Rectal smooth muscle tissue (tissue), 1 donor: ENCODE data around the gene KLF13.
A peak's percentile ranks its signal among the peaks of the same experiment; 100 is the strongest.
"Not testable (repeated sequence)": the region's sequence is repeated elsewhere in the genome, so short reads cannot be mapped to it uniquely, and the experiment has no call there.

Source experiments
- H3K27ac ChIP-seq: one replicate; pipeline ENCODE4 v1.7.0; 2013; ENCODE audit warnings: low read depth, low read length, inconsistent platforms
- H3K27me3 ChIP-seq: one replicate; pipeline ENCODE4 v1.7.0; 2013; ENCODE audit warnings: low read length; ENCODE audit not compliant: control insufficient read depth, insufficient read depth
- H3K36me3 ChIP-seq: one replicate; pipeline ENCODE4 v1.7.0; 2013; ENCODE audit warnings: low read length; ENCODE audit not compliant: control insufficient read depth, insufficient read depth
- H3K4me1 ChIP-seq: one replicate; pipeline ENCODE4 v1.7.0; 2013; ENCODE audit warnings: low read length; ENCODE audit not compliant: control insufficient read depth, insufficient read depth
- H3K4me3 ChIP-seq: one replicate; pipeline ENCODE4 v1.7.0; 2013; ENCODE audit warnings: low read length
- H3K9ac ChIP-seq: one replicate; pipeline ENCODE4 v1.7.0; 2013; ENCODE audit warnings: low read length

The KLF13 gene

DNA sequence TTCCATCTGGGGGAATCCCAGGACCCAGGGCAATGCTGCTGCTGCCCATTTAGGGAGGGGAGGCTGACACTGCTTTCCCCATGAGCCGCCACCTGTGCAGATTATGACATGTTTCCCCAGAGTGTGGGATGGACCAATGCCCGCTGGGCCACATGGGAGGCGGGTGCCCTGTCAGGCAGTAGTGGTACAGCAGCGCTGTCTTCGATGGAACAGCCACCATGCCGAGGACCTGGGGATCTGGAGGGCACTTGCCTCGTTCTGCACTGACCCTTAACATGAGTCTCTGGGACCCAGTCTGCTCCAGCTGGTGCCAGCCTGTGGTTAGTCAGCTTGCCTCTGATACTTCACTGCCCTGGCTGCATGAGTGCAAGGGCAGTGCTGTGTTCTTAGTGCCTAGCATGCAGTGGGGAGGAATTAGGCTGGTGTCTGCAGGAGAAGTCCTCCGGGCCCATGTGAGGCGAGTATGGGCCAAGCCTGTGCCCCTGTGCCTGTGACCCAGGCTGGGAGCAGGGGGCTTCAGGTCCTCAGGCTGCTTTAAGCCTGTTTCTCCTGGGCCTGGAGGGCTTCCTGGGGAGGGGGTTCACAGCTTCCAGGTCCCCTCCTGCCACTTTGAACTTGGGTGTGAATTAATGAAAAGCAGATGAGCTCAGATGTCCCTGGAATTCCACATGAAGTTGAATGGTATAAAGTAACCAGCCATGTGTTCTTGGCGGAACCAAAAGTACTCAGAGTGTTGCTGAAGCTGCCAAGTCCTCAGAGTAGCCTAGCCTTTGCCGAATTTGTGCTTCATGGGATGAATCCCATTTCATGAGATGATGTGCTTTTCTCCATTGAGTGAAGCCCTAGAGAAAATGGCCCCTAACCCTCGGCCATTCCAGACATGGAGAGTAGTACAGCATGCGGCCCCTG is 22.9 kb downstream of the KLF13 start:
- no peak overlapping the region for H3K27ac ChIP-seq
- H3K36me3 ChIP-seq = no peaks in the 10 kb centered on the region
- H3K27me3 ChIP-seq = no peaks in the 10 kb centered on the region
- no peak overlapping the region for H3K4me3 ChIP-seq
- H3K9ac ChIP-seq = no peak overlapping the region
- H3K4me1 ChIP-seq = peaks cover 28% of the 10 kb centered on the region

DNA sequence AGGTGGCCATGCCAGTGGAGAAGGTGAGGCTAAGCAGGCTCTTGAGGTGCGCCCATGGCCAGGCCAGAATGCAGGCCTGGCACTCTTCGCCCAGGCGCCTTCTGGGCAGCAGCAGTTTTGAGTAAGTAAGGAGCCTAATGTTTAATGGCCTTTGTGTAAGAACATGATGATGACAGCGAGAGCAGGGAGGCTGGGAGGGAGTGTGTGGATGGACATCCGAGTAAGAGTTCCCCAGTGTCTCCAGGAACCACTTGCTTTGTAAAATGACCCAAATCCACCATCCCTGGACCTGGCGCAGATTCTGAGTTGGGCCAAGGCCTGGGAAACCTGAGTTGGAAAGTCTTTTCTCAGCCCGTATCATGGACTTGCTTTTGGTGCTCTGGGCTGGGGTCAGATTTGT is 24.1 kb downstream of the KLF13 start:
- H3K36me3 ChIP-seq = no peaks in the 10 kb centered on the region
- H3K4me3 ChIP-seq = no peak overlapping the region
- H3K4me1 ChIP-seq = peaks cover 22% of the 10 kb centered on the region
- H3K27me3 ChIP-seq = no peaks in the 10 kb centered on the region
- H3K9ac ChIP-seq = no peak overlapping the region
- no peak overlapping the region for H3K27ac ChIP-seq

DNA sequence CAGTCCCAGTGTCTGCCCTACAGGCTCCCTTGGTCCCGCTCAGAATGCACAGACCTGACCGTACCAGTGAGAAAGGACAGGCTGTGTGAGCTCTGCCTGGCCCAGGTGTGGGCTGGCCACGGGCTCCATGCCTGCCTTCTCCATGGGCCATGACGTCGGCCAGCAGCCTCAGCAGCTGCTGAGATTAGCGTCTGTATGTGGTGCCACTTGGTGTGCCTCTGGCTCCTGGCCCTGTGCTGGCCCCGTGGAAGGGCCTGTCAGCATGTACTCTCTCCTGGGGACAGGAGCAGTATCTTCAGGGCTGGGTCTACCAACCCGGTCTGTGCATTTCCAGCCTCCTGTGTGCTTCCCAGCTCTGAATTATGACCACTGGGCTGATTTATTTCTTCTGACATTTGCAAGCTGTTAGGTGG is 25.7 kb downstream of the KLF13 start:
- peaks cover 22% of the 10 kb centered on the region for H3K4me1 ChIP-seq
- H3K27ac ChIP-seq = peak overlapping the region; percentile 51
- H3K27me3 ChIP-seq = no peaks in the 10 kb centered on the region
- H3K36me3 ChIP-seq = no peaks in the 10 kb centered on the region
- H3K4me3 ChIP-seq = peak overlapping the region; percentile 43
- no peak overlapping the region for H3K9ac ChIP-seq

DNA sequence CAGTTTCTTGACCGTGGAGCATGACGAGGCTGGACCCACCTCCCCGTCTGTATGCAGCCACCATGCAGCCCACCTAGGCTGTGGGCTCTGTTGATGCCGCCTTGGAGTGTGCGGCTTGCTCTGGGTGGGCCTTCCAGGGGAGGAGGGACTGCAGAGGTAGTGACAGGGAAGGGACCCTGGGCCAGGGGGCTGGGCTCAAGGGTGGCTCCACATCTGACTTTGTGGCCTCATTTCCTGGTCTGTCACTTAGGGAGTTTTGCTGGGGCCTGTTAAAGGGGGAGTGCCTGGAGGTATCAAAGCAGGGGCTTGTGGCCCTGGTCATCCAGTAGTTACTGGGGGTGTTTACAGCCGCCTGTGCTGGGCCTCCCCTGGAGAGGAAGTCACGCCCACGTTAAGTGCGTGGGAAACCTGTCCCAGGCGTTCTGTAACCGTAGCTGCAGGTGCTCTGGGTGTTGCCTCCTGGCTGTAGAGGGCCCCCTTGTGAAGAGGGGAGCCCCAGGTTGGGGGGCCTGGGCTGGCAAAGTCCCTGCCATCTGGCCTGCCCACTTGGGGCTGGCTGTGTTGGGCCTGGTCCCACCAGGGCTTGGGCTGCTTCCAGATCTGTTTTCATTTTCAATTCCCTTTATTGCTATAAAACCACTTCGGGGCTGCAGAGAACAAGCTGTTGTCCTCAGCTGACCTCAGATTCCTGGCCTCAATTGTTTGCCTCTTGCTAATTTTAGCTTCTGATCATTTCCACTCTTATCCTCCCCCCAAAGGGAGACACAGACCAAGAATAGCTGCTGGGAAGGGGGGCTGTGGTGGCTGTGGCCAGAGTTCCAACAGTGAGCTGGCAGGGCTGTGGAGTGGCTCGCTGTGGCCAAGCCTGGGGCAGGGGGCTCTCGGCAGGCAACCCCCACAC is 26.5 kb downstream of the KLF13 start:
- H3K27me3 ChIP-seq = no peaks in the 10 kb centered on the region
- no peak overlapping the region for H3K9ac ChIP-seq
- no peaks in the 10 kb centered on the region for H3K36me3 ChIP-seq
- peaks cover 22% of the 10 kb centered on the region for H3K4me1 ChIP-seq
- H3K27ac ChIP-seq = peak overlapping the region; percentile 83
- peak overlapping the region; percentile 43 for H3K4me3 ChIP-seq

GRCh38 chr15:31353931-31354330 is 27.3 kb downstream of the KLF13 start:
- peak overlapping the region; percentile 29 for H3K4me3 ChIP-seq
- H3K36me3 ChIP-seq = no peaks in the 10 kb centered on the region
- peak overlapping the region; percentile 33 for H3K9ac ChIP-seq
- peaks cover 22% of the 10 kb centered on the region for H3K4me1 ChIP-seq
- peak overlapping the region; percentile 83 for H3K27ac ChIP-seq
- no peaks in the 10 kb centered on the region for H3K27me3 ChIP-seq

- not testable (repeated sequence) for H3K4me3 ChIP-seq, H3K9ac ChIP-seq, H3K27ac ChIP-seq, H3K27me3 ChIP-seq, H3K36me3 ChIP-seq
- H3K4me1 ChIP-seq = peaks cover 29% of the 10 kb centered on the region
Measured at GRCh38 chr15:31356097-31356496, 29.5 kb downstream of the KLF13 start.

GRCh38 chr15:31357148-31357547 is 30.5 kb downstream of the KLF13 start:
- no peak overlapping the region for H3K9ac ChIP-seq
- H3K27me3 ChIP-seq = no peaks in the 10 kb centered on the region
- H3K36me3 ChIP-seq = no peaks in the 10 kb centered on the region
- peaks cover 29% of the 10 kb centered on the region for H3K4me1 ChIP-seq
- H3K4me3 ChIP-seq = no peak overlapping the region
- H3K27ac ChIP-seq = no peak overlapping the region

GRCh38 chr15:31358163-31358562 is 31.5 kb downstream of the KLF13 start:
- H3K27ac ChIP-seq = no peak overlapping the region
- no peak overlapping the region for H3K4me3 ChIP-seq
- H3K36me3 ChIP-seq = no peaks in the 10 kb centered on the region
- no peaks in the 10 kb centered on the region for H3K27me3 ChIP-seq
- H3K4me1 ChIP-seq = peaks cover 19% of the 10 kb centered on the region
- no peak overlapping the region for H3K9ac ChIP-seq

DNA sequence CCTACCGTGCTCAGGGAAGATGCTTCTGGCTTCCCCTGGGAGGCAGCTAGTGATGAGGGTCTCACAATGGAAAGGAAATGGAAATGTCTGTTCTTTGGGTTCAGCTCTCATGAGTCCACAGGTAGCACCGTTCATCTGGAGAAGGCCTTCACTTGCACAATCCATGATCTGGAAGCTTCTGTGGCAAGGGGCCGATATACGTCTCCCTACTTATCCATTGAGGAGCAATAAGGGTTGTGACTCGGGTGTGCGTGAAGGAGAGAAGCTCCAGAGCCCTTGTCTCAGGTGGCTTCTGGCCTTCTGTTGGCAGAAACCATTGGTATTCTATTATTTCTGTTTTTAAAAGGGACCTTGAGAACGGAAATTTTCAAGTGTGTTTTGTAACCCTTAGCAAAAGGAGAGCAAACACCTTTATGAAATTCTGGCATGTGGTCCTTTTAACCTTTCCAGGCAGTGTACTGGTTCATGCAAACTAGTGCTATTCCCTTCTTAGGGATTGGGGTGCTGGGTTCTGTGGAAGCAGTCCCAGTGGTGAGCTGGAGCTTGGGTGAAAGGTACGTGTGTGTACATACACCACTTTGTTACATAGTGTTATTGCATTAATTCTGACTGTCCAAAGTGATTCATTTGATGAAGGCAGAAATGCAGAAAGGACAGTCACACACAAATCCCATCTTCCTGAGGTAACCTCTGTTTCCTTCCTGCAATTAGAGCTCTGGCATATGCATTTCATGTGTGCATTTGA is 32.5 kb downstream of the KLF13 start:
- Histone ChIP-seq H3K27ac (no peak overlapping the region), H3K4me3 (no peak overlapping the region), H3K36me3 (no peaks in the 10 kb centered on the region), H3K4me1 (peaks cover 10% of the 10 kb centered on the region), H3K9ac (no peak overlapping the region), H3K27me3 (no peaks in the 10 kb centered on the region)

GRCh38 chr15:31359702-31360111 is 33.1 kb downstream of the KLF13 start:
- H3K27me3 ChIP-seq = no peaks in the 10 kb centered on the region
- H3K36me3 ChIP-seq = no peaks in the 10 kb centered on the region
- H3K4me3 ChIP-seq = peak overlapping the region; percentile 17
- H3K27ac ChIP-seq = no peak overlapping the region
- peaks cover 10% of the 10 kb centered on the region for H3K4me1 ChIP-seq
- no peak overlapping the region for H3K9ac ChIP-seq

DNA sequence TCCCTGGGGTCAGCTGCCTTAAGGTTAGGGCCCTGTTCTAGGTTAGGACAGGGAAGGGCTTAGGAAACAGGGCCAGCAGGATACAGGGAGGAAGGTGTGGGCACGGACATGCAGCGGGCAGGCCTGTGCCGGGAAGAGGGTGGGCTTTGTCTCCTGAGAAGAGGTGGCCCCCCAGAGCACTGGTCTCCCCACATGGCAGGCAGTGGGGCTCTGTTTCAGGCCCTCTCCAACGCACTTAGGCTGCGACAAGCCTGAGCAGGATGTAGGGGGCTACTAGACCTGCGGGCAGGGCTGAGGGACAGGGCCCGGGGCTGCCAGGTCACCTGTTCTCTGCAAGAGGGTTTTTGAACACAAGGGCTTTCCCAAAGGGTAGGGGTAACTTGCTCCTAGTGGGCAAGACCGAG is 33.5 kb downstream of the KLF13 start:
- no peak overlapping the region for H3K27ac ChIP-seq
- no peak overlapping the region for H3K4me3 ChIP-seq
- H3K9ac ChIP-seq = no peak overlapping the region
- H3K27me3 ChIP-seq = no peaks in the 10 kb centered on the region
- no peaks in the 10 kb centered on the region for H3K36me3 ChIP-seq
- peaks cover 13% of the 10 kb centered on the region for H3K4me1 ChIP-seq
